ENCODE results near the gene PNRC1.
"Not testable (repeated sequence)": the region's sequence is repeated elsewhere in the genome, so short reads cannot be mapped to it uniquely, and the experiment has no call there.

The PNRC1 gene

DNA sequence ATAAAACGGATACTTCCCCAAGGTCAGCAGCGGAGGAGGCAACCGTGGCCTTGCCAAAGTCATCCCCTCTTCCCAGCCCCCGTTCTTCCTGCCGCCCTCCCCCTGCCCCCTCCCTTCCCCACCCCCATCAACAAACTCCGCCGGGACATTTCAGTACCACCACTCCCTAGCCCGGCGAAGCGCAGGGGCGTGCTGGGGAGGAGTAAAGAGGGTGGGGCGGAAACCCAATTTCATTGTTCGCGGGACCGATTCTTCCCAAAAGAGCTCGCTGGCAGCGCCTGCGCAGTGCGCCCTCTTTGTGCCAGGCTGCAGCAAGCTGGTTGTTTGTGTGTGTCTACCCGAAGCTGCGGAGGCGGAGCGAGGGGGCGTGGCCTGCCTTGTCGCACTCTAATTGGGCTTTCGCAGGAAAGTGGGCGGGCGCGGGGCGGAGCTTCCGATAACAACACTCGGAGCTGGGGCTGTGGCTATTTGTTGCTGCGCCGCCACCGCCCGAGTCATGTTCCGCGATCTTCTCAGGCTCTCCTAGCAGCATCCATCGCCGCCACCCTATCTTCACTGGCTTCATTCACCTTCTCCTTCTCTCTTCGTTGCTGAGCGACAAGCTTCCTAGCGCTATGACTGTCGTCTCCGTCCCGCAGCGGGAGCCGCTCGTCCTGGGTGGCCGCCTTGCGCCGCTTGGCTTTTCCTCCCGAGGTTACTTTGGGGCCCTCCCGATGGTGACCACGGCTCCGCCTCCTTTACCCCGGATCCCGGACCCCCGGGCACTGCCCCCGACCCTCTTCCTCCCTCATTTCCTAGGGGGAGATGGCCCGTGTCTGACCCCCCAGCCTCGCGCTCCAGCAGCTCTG is at the start of gene PNRC1:
TSS of gene PNRC1 (plus strand) at position 471 of the 848 bp plus-strand sequence. CDS start at position 615, 144 bp downstream.
- DNase-seq (ENCODE audit: low spot score) = peak; percentile 99

DNA sequence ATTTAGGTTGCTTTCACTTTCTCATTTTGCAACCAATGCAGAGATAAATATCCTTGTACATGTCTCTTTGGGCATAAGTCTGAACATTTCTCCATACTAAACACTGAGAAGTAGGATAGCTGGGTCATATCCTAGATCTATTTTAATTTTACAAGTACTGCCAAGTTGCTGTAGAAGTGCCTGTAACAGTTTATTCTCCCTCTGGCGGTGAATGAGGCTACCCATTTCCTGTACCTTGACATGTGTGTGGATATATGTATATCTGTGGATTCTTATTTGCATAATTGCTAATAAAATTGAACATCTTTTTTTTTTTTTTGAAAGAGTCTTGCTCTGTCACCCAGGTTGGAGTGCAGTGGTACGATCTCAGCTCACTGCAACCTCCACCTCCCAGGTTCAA is 48.0 kb upstream of the PNRC1 start:
- no peak for DNase-seq (ENCODE audit: low spot score)

GRCh38 chr6:89033461-89033860 is 47.1 kb upstream of the PNRC1 start:
- DNase-seq (ENCODE audit: low spot score) = no peak

DNA sequence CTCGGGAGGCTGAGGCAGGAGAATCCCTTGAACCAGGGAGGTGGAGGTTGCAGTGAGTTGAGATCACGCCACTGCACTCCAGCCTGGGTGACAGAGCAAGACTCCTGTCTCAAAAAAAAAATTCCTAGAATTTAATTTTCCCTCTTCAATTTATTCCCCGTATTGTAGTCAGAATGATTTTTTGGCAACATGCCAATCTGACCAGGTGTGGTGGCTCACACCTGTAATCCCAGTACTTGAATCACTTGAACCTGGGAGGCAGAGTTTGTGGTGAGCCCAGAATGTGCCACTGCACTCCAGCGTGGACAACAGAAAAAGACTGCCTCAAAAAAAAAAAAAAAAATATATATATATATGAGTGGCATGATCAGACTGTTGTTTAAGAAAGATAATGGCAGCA is 46.4 kb upstream of the PNRC1 start:
- DNase-seq (ENCODE audit: low spot score) = not testable (repeated sequence)

GRCh38 chr6:89034586-89035251 is 45.8 kb upstream of the PNRC1 start:
- no peak for DNase-seq (ENCODE audit: low spot score)

DNA sequence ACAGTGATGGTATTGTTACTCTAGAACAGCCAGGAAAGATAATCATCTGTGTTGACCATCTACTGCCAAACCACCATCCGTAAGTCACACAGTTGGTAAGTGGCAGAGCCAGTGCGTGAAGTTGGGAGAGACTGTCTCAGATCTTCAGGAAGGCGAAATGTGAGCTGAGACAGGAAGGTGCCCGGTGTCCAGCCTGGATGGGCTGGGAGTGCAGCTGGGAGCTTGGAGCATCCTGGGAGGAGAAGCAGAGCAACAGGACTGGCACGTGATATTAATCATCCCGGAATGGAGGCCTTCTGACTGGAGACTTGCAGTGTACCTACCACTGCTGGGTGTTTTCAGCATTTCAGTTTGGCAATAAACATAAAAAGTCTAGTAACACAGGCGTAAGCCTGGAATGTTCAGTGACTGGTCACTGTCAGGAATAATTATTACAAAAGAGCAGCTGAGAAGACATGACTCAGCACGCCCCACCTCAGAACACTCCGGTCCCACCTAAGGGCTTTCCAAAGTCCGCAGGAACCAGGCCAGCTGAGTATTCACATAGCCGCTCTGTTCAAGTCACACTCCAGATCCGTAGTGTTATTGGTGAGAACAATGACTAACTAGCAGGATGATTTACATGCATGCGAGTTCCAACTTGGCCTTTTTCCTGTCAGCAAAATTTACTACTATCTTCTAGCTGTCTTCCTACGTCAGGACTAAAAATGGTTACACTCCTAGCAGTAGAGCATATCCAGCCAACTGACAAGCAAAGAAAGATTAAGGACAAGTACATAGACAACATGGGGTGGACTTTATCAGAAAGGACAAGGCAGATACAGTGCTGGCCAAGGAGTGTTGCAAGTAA is 45.1 kb upstream of the PNRC1 start:
- DNase-seq (ENCODE audit: low spot score) = no peak

GRCh38 chr6:89037141-89037900 is 43.2 kb upstream of the PNRC1 start:
- DNase-seq (ENCODE audit: low spot score) = no peak

GRCh38 chr6:89037901-89038293 is 42.7 kb upstream of the PNRC1 start:
- not testable (repeated sequence) for DNase-seq (ENCODE audit: low spot score)

- DNase-seq (ENCODE audit: low spot score) = no peak
Measured at GRCh38 chr6:89042664-89043063, 37.9 kb upstream of the PNRC1 start.

GRCh38 chr6:89044328-89045010 is 36.1 kb upstream of the PNRC1 start:
- DNase-seq (ENCODE audit: low spot score) = no peak

GRCh38 chr6:89045011-89045387 is 35.6 kb upstream of the PNRC1 start:
- DNase-seq (ENCODE audit: low spot score) = no peak

DNA sequence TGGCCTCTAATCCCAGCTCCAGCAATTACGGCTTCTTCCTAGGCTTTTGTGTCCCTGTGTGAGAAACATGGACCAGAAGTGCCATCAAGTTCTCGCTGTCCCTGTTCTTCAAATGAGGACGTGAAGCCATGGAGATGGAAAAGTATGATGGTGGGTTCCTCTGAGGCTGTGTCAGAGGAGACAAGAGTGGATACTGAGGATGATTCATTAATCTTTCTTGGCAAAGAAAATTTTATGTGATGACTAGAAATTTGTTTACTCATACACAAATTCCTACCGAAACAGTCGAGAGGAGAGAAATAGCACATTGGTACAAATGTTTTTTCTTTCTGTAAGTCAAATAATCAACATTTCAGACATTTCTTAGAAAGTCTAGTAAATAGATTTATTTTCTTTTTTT is 35.0 kb upstream of the PNRC1 start:
- DNase-seq (ENCODE audit: low spot score) = no peak

GRCh38 chr6:89047473-89047872 is 33.1 kb upstream of the PNRC1 start:
- no peak for DNase-seq (ENCODE audit: low spot score)

DNA sequence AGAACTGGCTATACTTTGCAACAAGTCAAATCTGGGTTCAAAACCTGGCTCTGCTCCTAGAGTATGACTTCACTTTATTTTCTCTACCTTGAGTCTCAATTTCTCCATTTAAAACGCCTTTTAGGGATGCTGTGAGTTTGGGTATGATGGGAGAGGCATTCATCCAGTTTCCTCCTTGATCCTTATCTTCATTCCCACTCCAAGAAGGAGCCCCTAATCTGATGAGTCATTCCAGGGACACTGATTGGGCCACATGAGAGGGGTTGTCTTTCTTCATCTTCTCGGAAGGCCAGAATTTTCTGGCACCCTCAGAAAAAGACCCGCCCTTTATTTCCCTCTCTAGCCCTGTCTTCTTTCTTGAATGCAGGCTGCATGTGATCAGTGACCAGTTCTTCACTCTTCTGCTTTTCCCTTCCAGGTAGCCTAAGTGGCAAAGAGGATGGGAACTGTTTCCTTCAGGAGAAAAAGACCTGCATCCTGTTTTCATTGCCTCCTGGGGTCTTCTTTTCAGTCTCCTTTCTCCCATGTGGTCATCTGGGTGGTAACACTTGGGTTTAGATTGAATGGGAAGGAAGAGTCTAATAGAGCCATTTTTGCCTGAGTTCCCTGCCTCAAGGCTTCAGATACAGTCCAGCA is 32.1 kb upstream of the PNRC1 start:
- DNase-seq (ENCODE audit: low spot score) = no peak

DNA sequence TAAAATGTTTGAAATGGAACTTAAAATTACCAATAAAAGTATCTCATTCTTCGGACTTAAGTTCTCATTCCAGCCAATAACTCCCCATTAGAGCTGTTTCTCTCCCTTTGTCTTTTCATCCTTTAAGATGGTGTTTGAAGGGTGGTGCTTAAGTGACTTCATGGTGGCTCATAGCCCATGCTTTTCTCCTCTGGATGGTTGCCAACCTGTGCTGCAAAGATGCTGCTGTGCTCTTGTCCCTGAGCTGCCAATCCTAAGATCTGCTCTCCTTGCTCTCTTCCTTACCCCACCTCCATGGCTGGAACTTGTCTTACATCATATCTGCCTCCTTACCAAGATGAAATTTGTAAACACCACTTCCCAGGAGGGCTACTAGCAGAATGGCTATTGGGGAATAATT is 31.6 kb upstream of the PNRC1 start:
- DNase-seq (ENCODE audit: low spot score) = no peak

- DNase-seq (ENCODE audit: low spot score) = no peak
Measured at GRCh38 chr6:89050155-89050554, 30.4 kb upstream of the PNRC1 start.

DNA sequence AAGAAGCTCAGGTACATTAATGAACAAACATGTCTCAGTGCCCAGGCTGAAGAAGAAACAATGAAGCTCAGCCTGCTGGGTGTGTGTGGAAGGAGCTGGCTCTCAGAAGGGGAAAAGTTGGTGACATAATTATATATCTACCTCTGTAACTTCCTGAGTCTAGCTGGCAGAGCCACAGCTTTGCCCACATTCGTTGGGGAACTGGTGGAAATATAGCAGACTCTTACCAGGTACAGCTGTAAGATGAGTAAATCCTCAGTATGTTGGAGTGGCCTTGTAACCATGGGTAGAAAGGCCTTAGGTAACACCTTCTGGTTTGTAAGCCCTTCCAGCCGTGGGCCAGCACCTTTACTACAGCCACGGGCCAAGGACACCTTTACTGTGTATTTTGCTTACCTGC is 29.9 kb upstream of the PNRC1 start:
- DNase-seq (ENCODE audit: low spot score) = no peak

- no peak for DNase-seq (ENCODE audit: low spot score)
Measured at GRCh38 chr6:89051676-89052075, 28.9 kb upstream of the PNRC1 start.

GRCh38 chr6:89054208-89054607 is 26.3 kb upstream of the PNRC1 start:
- no peak for DNase-seq (ENCODE audit: low spot score)

DNA sequence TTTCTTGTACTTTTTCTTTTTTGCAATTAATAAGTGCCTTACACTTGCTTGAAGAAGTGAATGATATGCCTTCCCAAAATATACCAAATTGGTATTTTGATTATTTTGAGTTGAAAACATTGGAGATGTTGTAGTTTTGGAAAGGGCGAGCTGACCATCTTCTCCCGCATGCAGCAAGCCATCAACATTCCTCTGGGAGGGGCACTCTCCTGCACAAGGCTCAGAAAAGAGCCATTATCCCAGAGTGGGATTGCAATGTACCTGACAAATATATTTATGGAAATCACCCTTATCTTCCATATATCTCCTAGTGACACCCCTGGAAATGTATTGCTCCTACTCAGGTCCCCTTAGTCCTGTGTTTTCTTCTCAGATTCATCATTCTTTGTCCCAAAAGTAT is 22.8 kb upstream of the PNRC1 start:
- no peak for DNase-seq (ENCODE audit: low spot score)

GRCh38 chr6:89058627-89059026 is 21.9 kb upstream of the PNRC1 start:
- DNase-seq (ENCODE audit: low spot score) = no peak

All from cerebellar cortex (tissue), 1 donor.